Activated T-cell treated with anti-CD3 and anti-CD28 coated beads, Interleukin-2, amount 50 U/mL, for 72 hours (primary cell): ENCODE results near the gene GRHPR. TPM values are rescaled to one million over a fixed set of nuclear protein-coding genes. Genes with fewer than 3 reads are reported as not detected.
"Not testable (repeated sequence)": the region's sequence is repeated elsewhere in the genome, so short reads cannot be mapped to it uniquely, and the experiment has no call there.

ENCODE experiments used
- ATAC-seq, 2 donors: fragments of 150-1000 bp; cut with Tn5 transposase; replicated peaks in 1 of 2; 2 replicates each; pipeline ENCODE4 v1.10.0; 2021; ENCODE audit warnings: moderate library complexity in 2 of 2, mild to moderate bottlenecking in 1 of 2
- DNase-seq, 2 donors: peaks; one replicate each; pipeline ENCODE4 v3.0.0; 2021 to 2022; ENCODE audit warnings: mixed read lengths in 1 of 2
- H3K27ac Mint-ChIP-seq: one replicate; pipeline ENCODE4 v1.8.0; 2022; ENCODE audit warnings: mild to moderate bottlenecking, moderate library complexity, mixed read lengths
- H3K27me3 Mint-ChIP-seq: one replicate; pipeline ENCODE4 v1.8.0; 2022; ENCODE audit warnings: low read depth, mixed read lengths
- H3K36me3 Mint-ChIP-seq, 2 donors: one replicate each; pipeline ENCODE4 v1.8.0; 2022; ENCODE audit warnings: mixed read lengths in 2 of 2, mild to moderate bottlenecking in 1 of 2; ENCODE audit not compliant: insufficient read depth in 2 of 2
- H3K4me1 Mint-ChIP-seq: one replicate; pipeline ENCODE4 v1.8.0; 2022; ENCODE audit warnings: low read depth, mixed read lengths
- H3K4me3 Mint-ChIP-seq, 2 donors: one replicate each; pipeline ENCODE4 v1.8.0; 2022; ENCODE audit warnings: mild to moderate bottlenecking in 2 of 2, mixed read lengths in 2 of 2, moderate library complexity in 2 of 2
- H3K9me3 Mint-ChIP-seq, 2 donors: one replicate each; pipeline ENCODE4 v1.8.0; 2022; ENCODE audit warnings: mixed read lengths in 2 of 2
- total RNA-seq, 2 donors: library from RNA; stranded (reverse); gene quantifications; one replicate each; pipeline ENCODE4 v1.2.3, GENCODE V29; 2022

GRHPR gene
- total RNA-seq, 2 donors from 2014 or later: 70.2 to 94.2 TPM

GRCh38 chr9:37468620-37469019 is 46.1 kb downstream of the GRHPR start:
- H3K27ac Mint-ChIP-seq: no peak overlapping the region
- no peak overlapping the region for H3K4me3 Mint-ChIP-seq
- H3K4me1 Mint-ChIP-seq: peaks cover 34% of the 10 kb centered on the region
- DNase-seq (no peak), ATAC-seq (no peak)
- H3K36me3 Mint-ChIP-seq: peaks cover 3 to 9% of the 10 kb centered on the region in 2 donors
- peaks cover 0 to 1% of the 10 kb centered on the region in 2 donors for H3K9me3 Mint-ChIP-seq
- no peaks in the 10 kb centered on the region for H3K27me3 Mint-ChIP-seq

- ATAC-seq: peak in 1 of 2 donors; percentile 19
- Mint-ChIP-seq H3K27ac (peak overlapping the region; percentile 88), H3K27me3 (peaks cover 7% of the 10 kb centered on the region), H3K4me3 (peak overlapping the region; percentile 71 to 91), H3K36me3 (peaks cover 6 to 20% of the 10 kb centered on the region in 2 donors), H3K4me1 (peaks cover 9% of the 10 kb centered on the region), H3K9me3 (peaks cover 0 to 9% of the 10 kb centered on the region in 2 donors)
- DNase-seq: no peak
Observed at GRCh38 chr9:37471942-37472684, 49.6 kb downstream of the GRHPR start.

- not testable (repeated sequence) for H3K27ac Mint-ChIP-seq, H3K4me3 Mint-ChIP-seq, H3K4me1 Mint-ChIP-seq, ATAC-seq, H3K9me3 Mint-ChIP-seq, DNase-seq
- peaks cover 26% of the 10 kb centered on the region for H3K27me3 Mint-ChIP-seq
- peaks cover 6 to 20% of the 10 kb centered on the region in 2 donors for H3K36me3 Mint-ChIP-seq
Observed at GRCh38 chr9:37473982-37474381, 51.5 kb downstream of the GRHPR start.

- no peak overlapping the region for H3K4me3 Mint-ChIP-seq
- H3K27me3 Mint-ChIP-seq: peaks cover 26% of the 10 kb centered on the region
- peaks cover 0 to 9% of the 10 kb centered on the region in 2 donors for H3K9me3 Mint-ChIP-seq
- peaks cover 9% of the 10 kb centered on the region for H3K4me1 Mint-ChIP-seq
- ATAC-seq (no peak), DNase-seq (no peak)
- H3K36me3 Mint-ChIP-seq: peaks cover 6 to 20% of the 10 kb centered on the region in 2 donors
- no peak overlapping the region for H3K27ac Mint-ChIP-seq
Observed at GRCh38 chr9:37474438-37474837, 51.9 kb downstream of the GRHPR start.

- peaks cover 6 to 20% of the 10 kb centered on the region in 2 donors for H3K36me3 Mint-ChIP-seq
- ATAC-seq (no peak), DNase-seq (no peak)
- peaks cover 7% of the 10 kb centered on the region for H3K4me1 Mint-ChIP-seq
- no peak overlapping the region for H3K4me3 Mint-ChIP-seq
- H3K9me3 Mint-ChIP-seq: peaks cover 0 to 9% of the 10 kb centered on the region in 2 donors
- peaks cover 39% of the 10 kb centered on the region for H3K27me3 Mint-ChIP-seq
- no peak overlapping the region for H3K27ac Mint-ChIP-seq
Observed at GRCh38 chr9:37476930-37477329, 54.4 kb downstream of the GRHPR start.

GRCh38 chr9:37477443-37477842 is 54.9 kb downstream of the GRHPR start:
- H3K27ac Mint-ChIP-seq, H3K9me3 Mint-ChIP-seq, ATAC-seq, H3K4me3 Mint-ChIP-seq, DNase-seq, H3K4me1 Mint-ChIP-seq: not testable (repeated sequence)
- peaks cover 41% of the 10 kb centered on the region for H3K27me3 Mint-ChIP-seq
- H3K36me3 Mint-ChIP-seq: peaks cover 4 to 17% of the 10 kb centered on the region in 2 donors

GRCh38 chr9:37477987-37478619 is 55.6 kb downstream of the GRHPR start:
- peaks cover 41% of the 10 kb centered on the region for H3K27me3 Mint-ChIP-seq

GRCh38 chr9:37480759-37481158 is 58.3 kb downstream of the GRHPR start:
- H3K27me3 Mint-ChIP-seq: peaks cover 41% of the 10 kb centered on the region
- H3K27ac Mint-ChIP-seq: no peak overlapping the region
- DNase-seq (no peak), ATAC-seq (no peak)
- H3K9me3 Mint-ChIP-seq: no peaks in the 10 kb centered on the region
- no peaks in the 10 kb centered on the region for H3K36me3 Mint-ChIP-seq
- peaks cover 9% of the 10 kb centered on the region for H3K4me1 Mint-ChIP-seq
- no peak overlapping the region for H3K4me3 Mint-ChIP-seq

More at GRCh38 chr9:37477987-37478619, 55.6 kb downstream of the GRHPR start:
- not testable (repeated sequence) for H3K4me1 Mint-ChIP-seq, H3K27ac Mint-ChIP-seq, ATAC-seq, H3K9me3 Mint-ChIP-seq, DNase-seq, H3K4me3 Mint-ChIP-seq
- peaks cover 4 to 17% of the 10 kb centered on the region in 2 donors for H3K36me3 Mint-ChIP-seq

GRCh38 chr9:37485389-37486255 is 63.1 kb downstream of the GRHPR start, which contains the start of gene POLR1E:
POLR1E (plus strand) TSS chr9:37485948; CDS start chr9:37486048, 100 bp downstream.
- H3K27me3 Mint-ChIP-seq: peaks cover 9% of the 10 kb centered on the region
- H3K36me3 Mint-ChIP-seq: peaks cover 11 to 22% of the 10 kb centered on the region in 2 donors
- peak; percentile 98 for ATAC-seq
- peak within 1 kb of the TSS; percentile 93 for H3K27ac Mint-ChIP-seq
- peak within 1 kb of the TSS; percentile 93 to 99 for H3K4me3 Mint-ChIP-seq
- H3K4me1 Mint-ChIP-seq: peaks cover 44% of the 10 kb centered on the region
- no peaks in the 10 kb centered on the region for H3K9me3 Mint-ChIP-seq
- peak; percentile 97 to 98 for DNase-seq

- H3K27me3 Mint-ChIP-seq: peaks cover 9% of the 10 kb centered on the region
- peak overlapping the region; percentile 92 for H3K27ac Mint-ChIP-seq
- DNase-seq (no peak), ATAC-seq (peak in 1 of 2 donors; percentile 1)
- H3K4me3 Mint-ChIP-seq: peak overlapping the region; percentile 93 to 99
- H3K9me3 Mint-ChIP-seq: no peaks in the 10 kb centered on the region
- peaks cover 12 to 23% of the 10 kb centered on the region in 2 donors for H3K36me3 Mint-ChIP-seq
- H3K4me1 Mint-ChIP-seq: peaks cover 48% of the 10 kb centered on the region
Observed at GRCh38 chr9:37486256-37486615, 63.7 kb downstream of the GRHPR start.
